Endometrial microvascular endothelial cells (primary cell): ENCODE measurements around the gene CIITA. TPM values are rescaled to one million over a fixed set of nuclear protein-coding genes. Genes with fewer than 3 reads are reported as not detected.
"Not testable (repeated sequence)": the region's sequence is repeated elsewhere in the genome, so short reads cannot be mapped to it uniquely, and the experiment has no call there.

ENCODE experiments used
- in situ Hi-C: cut with HindIII; loops from 2 replicates; pipeline ENCODE4 v1.10.0; 2017; ENCODE audit warnings: low sequenced_read_pairs, low pct_unique_long_range_greater_than_20kb; ENCODE audit errors: inconsistent ontology term
- total RNA-seq: library from RNA; depleted of rRNA; stranded (reverse); fragments of >200 nt; gene quantifications from one replicate; pipeline ENCODE4 v1.2.3, GENCODE V29; 2015; ENCODE audit errors: inconsistent ontology term

Gene CIITA
- total RNA-seq, 1 donor from 2014 or later, result not detected

GRCh38 chr16:10897134-10897533 lies 20.1 kb downstream of the CIITA start:
- in situ Hi-C loops, result no loop called here

- in situ Hi-C loops, result no loop called here
Observed at GRCh38 chr16:10902999-10903398, 26.0 kb downstream of the CIITA start.

GRCh38 chr16:10906482-10906881 lies 29.5 kb downstream of the CIITA start:
- in situ Hi-C loops, result no loop called here

GRCh38 chr16:10906914-10907756 lies 30.1 kb downstream of the CIITA start:
- in situ Hi-C loops, result no loop called here

GRCh38 chr16:10907757-10908045 lies 30.7 kb downstream of the CIITA start:
- in situ Hi-C loops, result no loop called here

- in situ Hi-C loops, result no loop called here
Observed at GRCh38 chr16:10911267-10911666, 34.3 kb downstream of the CIITA start.

GRCh38 chr16:10916534-10916933 lies 39.5 kb downstream of the CIITA start:
- in situ Hi-C loops, result no loop called here

GRCh38 chr16:10918294-10919002 lies 41.4 kb downstream of the CIITA start:
- in situ Hi-C loops, result no loop called here

- in situ Hi-C loops, result no loop called here
Observed at GRCh38 chr16:10919003-10919351, 42.0 kb downstream of the CIITA start.

GRCh38 chr16:10920726-10921427 lies 43.9 kb downstream of the CIITA start:
- in situ Hi-C loops, result no loop called here

- in situ Hi-C loops, result no loop called here
Observed at GRCh38 chr16:10921536-10922327, 44.7 kb downstream of the CIITA start.

GRCh38 chr16:10922328-10923145 lies 45.5 kb downstream of the CIITA start:
- in situ Hi-C loops, result no loop called here

- in situ Hi-C loops, result no loop called here
Observed at GRCh38 chr16:10923146-10923649, 46.2 kb downstream of the CIITA start.

- in situ Hi-C loops, result no loop called here
Observed at GRCh38 chr16:10923650-10924214, 46.7 kb downstream of the CIITA start.

- in situ Hi-C loops, result not testable (repeated sequence)
Observed at GRCh38 chr16:10925285-10925684, 48.3 kb downstream of the CIITA start.

GRCh38 chr16:10926094-10926493 lies 49.1 kb downstream of the CIITA start:
- in situ Hi-C loops, result no loop called here

GRCh38 chr16:10926867-10927266 lies 49.9 kb downstream of the CIITA start:
- in situ Hi-C loops, result no loop called here
